DOHH2 (cell line): ENCODE results near the gene TNK2.

Source experiments
- EZH2phosphoT487 ChIP-seq: fragments of 200-600 bp; sonication (generic); IDR thresholded peaks from 2 replicates; pipeline ENCODE4 v1.6.1; 2017; ENCODE audit warnings: borderline replicate concordance, mild to moderate bottlenecking, antibody characterized with exemption, low read length, moderate library complexity, mixed read lengths
- TF ChIP-seq, protein P1 (sequence below): fragments of 200-600 bp; sonication (generic); IDR thresholded peaks from one replicate; pipeline ENCODE4 v1.5.1; 2014; ENCODE audit warnings: antibody characterized with exemption, mild to moderate bottlenecking, low read depth, low read length; ENCODE audit not compliant: poor library complexity, severe bottlenecking

DNA sequence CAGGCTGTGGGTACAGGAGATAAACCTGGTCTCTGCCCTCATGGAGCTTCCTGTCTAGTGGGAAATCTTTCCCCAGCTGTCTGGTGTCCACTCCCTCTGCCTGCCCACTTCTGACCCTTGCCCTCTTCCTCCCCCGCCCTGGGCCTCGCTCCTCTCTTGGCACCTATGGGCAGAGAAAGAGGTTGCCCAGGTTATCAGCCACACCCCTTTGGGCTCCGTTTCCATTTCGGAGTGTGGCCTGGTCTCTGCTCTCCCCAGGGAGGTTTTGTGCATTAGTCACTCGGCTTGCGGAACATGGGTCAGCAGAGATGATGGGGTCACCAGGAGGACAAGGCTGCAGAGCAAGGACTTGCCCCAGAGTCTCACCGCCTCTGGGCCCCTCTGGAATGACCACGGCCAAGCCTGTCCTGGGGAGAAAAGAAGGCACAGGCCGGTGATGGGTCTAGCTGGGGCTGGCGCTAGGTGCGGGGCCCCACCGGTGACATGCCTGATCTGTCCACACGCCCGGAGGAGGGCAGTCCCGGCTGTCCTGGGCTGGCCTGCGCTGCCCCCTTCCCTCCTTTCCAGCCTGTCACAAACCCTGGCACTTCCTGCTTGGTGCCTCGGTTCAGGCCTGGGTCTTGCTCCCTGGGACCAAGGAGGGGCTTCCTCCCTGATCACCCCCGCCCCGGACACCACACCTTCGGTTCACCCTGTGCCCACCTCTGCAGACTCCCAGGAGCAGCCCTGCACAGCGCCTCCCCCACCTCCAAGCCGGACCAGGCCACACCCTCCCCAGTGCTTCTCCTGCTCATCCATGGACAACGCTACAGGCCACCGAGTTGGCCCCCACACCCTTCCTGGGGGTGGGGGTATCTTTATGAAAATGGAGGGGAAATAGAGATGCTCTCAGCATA, 61.0 kb downstream of the TNK2 start:
- TF ChIP-seq, protein P1, sequence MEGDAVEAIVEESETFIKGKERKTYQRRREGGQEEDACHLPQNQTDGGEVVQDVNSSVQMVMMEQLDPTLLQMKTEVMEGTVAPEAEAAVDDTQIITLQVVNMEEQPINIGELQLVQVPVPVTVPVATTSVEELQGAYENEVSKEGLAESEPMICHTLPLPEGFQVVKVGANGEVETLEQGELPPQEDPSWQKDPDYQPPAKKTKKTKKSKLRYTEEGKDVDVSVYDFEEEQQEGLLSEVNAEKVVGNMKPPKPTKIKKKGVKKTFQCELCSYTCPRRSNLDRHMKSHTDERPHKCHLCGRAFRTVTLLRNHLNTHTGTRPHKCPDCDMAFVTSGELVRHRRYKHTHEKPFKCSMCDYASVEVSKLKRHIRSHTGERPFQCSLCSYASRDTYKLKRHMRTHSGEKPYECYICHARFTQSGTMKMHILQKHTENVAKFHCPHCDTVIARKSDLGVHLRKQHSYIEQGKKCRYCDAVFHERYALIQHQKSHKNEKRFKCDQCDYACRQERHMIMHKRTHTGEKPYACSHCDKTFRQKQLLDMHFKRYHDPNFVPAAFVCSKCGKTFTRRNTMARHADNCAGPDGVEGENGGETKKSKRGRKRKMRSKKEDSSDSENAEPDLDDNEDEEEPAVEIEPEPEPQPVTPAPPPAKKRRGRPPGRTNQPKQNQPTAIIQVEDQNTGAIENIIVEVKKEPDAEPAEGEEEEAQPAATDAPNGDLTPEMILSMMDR = no peak
- TF ChIP-seq EZH2phosphoT487 = no peak
